ENCODE data around the gene TIGD6.

The TIGD6 gene

GRCh38 chr5:149981206-149981605 lies 19.2 kb downstream of the TIGD6 start:
- no peak for DNase-seq (ENCODE audit: low read depth)
- no peak for TF ChIP-seq CTCF (conservative IDR thresholded peaks at IDR 0.05; ENCODE audit: low read depth, low read length)
- no peak overlapping the region for H3K4me3 ChIP-seq (ENCODE audit: low read length)

GRCh38 chr5:149979896-149980295 lies 20.6 kb downstream of the TIGD6 start:
- DNase-seq (ENCODE audit: low read depth): no peak
- TF ChIP-seq CTCF (conservative IDR thresholded peaks at IDR 0.05; ENCODE audit: low read depth, low read length): no peak
- H3K4me3 ChIP-seq (ENCODE audit: low read length): no peak overlapping the region

- DNase-seq (ENCODE audit: low read depth): no peak
- no peak for TF ChIP-seq CTCF (conservative IDR thresholded peaks at IDR 0.05; ENCODE audit: low read depth, low read length)
- H3K4me3 ChIP-seq (ENCODE audit: low read length): no peak overlapping the region
Measured at GRCh38 chr5:149975409-149975808, 25.0 kb downstream of the TIGD6 start.

- no peak for TF ChIP-seq CTCF (conservative IDR thresholded peaks at IDR 0.05; ENCODE audit: low read depth, low read length)
- no peak overlapping the region for H3K4me3 ChIP-seq (ENCODE audit: low read length)
- DNase-seq (ENCODE audit: low read depth): no peak
Measured at GRCh38 chr5:149969181-149969930, 31.1 kb downstream of the TIGD6 start.

GRCh38 chr5:149966946-149967345 lies 33.5 kb downstream of the TIGD6 start:
- DNase-seq (ENCODE audit: low read depth): no peak
- H3K4me3 ChIP-seq (ENCODE audit: low read length): no peak overlapping the region

GRCh38 chr5:149963729-149964128 lies 36.7 kb downstream of the TIGD6 start:
- no peak overlapping the region for H3K4me3 ChIP-seq (ENCODE audit: low read length)
- no peak for TF ChIP-seq CTCF (conservative IDR thresholded peaks at IDR 0.05; ENCODE audit: low read depth, low read length)
- no peak for DNase-seq (ENCODE audit: low read depth)

More at GRCh38 chr5:149966946-149967345, 33.5 kb downstream of the TIGD6 start:
- no peak for TF ChIP-seq CTCF (conservative IDR thresholded peaks at IDR 0.05; ENCODE audit: low read depth, low read length)

GRCh38 chr5:149962601-149963300 lies 37.7 kb downstream of the TIGD6 start:
- no peak for TF ChIP-seq CTCF (conservative IDR thresholded peaks at IDR 0.05; ENCODE audit: low read depth, low read length)
- DNase-seq (ENCODE audit: low read depth): no peak
- no peak overlapping the region for H3K4me3 ChIP-seq (ENCODE audit: low read length)

Data from retinal pigment epithelial cell (primary cell).